DMS79 treated with DMSO at 0.1 percent for 48 hours (cell line): ENCODE measurements around the gene GP1BA.

ENCODE experiments used
- DNase-seq: peaks from one replicate; lab custom pipeline; 2025; lab: John Stamatoyannopoulos, UW

GP1BA gene

GRCh38 chr17:4931963-4932362, at the start of gene GP1BA:
TSS of gene GP1BA (plus strand) at chr17:4932277. CDS start at chr17:4932605, 328 bp downstream.
- DNase-seq = no peak

DNA sequence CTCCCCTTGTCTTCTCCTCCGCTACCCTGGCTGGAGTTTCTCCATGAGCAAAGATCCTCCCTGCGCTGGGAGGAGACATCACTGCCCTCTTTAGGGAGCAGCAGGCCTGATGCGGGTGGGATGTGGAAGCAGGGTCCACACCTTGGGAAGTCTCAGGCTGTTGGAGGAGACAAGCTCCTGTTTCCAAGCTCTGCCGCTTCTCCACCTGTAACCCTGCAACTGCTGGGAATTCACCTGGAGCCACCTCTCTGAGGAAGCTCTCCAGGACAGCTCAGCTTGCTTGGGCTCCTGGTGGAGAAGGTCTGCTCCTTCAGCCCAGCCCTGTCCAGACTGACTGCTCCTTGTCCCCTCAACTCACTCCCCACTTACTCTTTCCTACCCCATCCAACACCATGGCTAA, 47.6 kb upstream of the GP1BA start:
- DNase-seq = no peak

DNA sequence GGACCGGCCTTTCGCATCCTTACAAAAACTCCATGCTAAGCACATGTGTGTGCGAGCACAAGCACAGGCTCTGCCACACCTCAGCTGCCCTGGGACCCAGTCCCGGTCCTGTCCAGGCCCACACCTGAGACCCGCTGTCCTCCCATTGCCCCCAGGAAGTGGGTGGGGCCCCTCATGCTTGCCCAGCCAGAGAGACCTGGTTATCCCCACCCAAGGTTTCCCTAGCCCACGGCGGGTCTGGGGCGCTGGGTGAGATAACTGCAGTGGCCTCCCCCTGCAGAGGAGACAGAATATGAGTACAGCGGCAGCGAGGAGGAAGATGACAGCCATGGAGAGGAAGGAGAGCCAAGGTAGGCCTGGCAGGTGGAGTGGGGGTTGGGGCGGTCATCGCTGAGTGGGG, 45.2 kb upstream of the GP1BA start:
- no peak for DNase-seq

DNA sequence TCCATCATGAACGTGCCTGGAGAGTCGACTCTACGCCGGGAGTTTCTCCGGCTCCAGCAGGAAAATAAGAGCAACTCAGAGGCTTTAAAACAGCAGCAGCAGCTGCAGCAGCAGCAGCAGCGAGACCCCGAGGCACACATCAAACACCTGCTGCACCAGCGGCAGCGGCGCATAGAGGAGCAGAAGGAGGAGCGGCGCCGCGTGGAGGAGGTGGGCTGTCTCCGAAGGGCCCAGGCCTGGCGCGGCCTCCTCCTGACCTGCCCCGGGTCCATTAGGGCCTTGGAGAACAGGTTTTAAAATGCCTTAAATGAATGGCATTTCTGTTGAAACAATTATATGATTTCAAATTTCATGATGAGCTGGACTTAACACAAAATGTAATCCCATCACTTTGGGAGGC, 44.5 kb upstream of the GP1BA start:
- DNase-seq = no peak

GRCh38 chr17:4891411-4892410, 40.4 kb upstream of the GP1BA start:
- DNase-seq = no peak

DNA sequence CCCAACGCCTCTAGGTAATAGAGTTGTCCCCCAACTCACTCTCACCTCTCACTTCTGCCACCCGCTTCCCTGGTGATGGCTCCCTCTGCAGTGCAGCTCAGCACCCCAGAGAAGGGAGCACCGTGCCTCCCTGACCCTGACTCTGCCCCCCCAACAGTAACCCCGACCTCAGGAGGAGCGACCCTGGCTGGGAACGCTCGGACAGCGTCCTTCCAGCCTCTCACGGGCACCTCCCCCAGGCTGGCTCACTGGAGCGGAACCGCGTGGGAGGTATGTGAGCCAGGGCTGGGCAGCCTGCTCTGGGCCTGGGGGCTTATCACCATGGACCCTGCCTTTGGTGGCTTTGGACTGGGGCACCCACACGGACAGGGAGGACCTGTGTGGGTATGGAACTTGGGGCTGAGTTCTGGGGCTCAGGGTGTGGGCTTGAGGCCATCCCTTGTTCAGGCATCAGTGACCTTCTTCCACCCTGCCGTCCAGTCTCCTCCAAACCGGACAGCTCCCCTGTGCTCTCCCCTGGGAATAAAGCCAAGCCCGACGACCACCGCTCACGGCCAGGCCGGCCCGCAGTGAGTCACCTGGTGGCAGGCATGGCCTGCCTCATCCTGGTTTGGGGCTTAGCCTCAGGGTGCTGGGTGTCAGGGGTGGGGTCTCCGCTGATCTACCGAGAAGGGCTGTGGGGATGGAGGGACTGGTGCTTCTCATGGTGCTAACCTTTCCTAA, 39.4 kb upstream of the GP1BA start:
- DNase-seq = no peak

DNA sequence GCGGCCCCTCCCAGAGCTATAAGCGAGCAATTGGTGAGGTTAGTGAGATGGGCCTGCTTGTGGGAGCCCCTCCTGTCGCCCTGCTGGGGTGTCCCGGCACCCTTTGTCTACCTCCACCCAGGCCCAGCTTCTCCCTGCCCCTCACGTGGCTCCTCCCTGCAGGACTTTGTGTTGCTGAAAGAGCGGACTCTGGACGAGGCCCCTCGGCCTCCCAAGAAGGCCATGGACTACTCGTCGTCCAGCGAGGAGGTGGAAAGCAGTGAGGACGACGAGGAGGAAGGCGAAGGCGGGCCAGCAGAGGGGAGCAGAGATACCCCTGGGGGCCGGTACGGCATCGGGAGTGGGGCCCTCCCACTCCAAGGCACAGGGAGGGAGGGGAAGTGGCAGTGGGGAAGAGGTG, 38.8 kb upstream of the GP1BA start:
- DNase-seq = no peak

DNA sequence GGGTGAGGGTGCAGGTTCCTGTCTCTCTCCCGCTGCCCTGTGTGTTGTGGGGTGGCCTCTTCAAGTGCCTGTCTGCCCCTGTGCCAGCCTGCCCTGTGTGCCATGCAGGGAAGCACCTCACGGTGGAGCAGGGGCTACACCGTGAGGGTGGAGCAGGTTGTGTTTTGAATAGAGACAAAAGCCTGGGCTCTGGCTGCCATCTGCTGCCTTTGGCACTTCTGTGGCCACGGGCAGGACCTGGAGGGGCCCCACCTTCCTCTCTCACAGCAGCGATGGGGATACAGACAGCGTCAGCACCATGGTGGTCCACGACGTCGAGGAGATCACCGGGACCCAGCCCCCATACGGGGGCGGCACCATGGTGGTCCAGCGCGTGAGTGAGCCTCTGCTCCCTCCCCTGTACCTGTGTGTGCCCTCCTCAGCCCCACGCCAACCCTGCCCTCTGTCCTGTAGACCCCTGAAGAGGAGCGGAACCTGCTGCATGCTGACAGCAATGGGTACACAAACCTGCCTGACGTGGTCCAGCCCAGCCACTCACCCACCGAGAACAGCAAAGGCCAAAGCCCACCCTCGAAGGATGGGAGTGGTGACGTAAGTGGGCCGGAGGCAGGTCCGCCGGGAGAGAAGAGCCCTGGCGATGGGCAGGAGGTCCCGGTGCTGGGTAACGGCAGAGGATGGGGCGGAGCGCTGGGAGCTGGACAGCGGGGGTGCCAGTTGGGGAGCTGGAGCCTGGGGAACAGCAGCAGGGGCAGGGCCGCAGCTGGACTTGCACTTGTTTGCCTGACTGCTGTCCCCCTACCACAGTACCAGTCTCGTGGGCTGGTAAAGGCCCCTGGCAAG, 38.1 kb upstream of the GP1BA start:
- DNase-seq = no peak

DNA sequence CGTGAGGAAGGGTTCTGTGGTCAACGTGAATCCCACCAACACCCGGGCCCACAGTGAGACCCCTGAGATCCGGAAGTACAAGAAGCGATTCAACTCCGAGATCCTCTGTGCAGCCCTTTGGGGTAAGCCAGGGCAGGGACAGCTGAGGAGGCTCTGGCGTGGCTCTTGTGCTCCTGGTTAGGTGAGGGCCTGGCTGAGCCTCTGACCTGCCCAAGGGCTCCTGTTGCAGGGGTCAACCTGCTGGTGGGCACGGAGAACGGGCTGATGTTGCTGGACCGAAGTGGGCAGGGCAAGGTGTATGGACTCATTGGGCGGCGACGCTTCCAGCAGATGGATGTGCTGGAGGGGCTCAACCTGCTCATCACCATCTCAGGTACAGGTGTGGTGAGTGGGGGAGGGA, 37.0 kb upstream of the GP1BA start:
- no peak for DNase-seq

GRCh38 chr17:4895657-4896331, 36.3 kb upstream of the GP1BA start:
- DNase-seq = no peak

- DNase-seq = no peak
Measured at GRCh38 chr17:4896332-4897197, 35.5 kb upstream of the GP1BA start.

DNA sequence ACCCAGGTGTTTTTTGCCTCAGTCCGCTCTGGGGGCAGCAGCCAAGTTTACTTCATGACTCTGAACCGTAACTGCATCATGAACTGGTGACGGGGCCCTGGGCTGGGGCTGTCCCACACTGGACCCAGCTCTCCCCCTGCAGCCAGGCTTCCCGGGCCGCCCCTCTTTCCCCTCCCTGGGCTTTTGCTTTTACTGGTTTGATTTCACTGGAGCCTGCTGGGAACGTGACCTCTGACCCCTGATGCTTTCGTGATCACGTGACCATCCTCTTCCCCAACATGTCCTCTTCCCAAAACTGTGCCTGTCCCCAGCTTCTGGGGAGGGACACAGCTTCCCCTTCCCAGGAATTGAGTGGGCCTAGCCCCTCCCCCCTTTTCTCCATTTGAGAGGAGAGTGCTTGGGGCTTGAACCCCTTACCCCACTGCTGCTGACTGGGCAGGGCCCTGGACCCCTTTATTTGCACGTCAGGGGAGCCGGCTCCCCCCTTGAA, 34.8 kb upstream of the GP1BA start:
- no peak for DNase-seq

DNA sequence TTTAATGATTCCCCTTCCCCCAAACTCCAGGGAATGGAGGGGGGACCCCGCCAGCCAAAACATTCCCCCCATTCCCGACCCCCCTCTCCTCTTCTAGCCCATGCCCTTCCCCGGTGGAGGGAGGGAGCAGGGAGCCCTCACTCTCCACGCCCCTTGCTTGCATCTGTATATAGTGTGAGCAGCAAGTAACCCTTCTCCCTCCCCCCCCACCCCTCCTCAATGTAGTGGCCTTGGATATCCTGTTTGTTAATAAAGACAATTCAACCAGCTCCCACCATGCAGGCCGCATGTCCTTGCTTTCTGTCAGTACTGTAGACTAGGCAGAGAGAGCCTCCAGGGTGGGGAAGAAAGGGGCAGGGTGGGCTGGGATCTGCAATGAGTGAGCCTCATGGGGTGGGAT, 34.3 kb upstream of the GP1BA start:
- DNase-seq = no peak

GRCh38 chr17:4898351-4898750, 33.7 kb upstream of the GP1BA start:
- DNase-seq = no peak

DNA sequence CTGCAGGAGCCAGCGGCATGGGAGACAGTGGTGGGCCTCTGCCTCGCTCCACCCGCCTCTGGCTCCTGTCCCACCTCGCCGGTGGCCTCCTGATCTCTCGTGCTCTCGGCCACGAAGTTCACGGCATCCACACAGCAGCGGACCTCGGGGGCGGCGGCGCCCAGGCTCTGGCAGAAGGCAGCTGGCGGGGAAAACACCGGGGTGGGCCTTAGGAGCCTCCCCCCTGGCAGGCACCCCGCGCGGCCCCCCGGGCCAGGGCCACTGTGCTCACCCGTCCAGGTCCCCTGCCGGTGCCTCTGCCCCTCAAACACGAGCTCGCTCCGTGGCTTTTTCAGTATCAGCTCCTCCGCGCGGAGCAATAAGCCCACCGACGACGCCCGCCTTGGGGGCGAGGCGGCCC, 33.1 kb upstream of the GP1BA start:
- DNase-seq = no peak

GRCh38 chr17:4899341-4900230, 32.5 kb upstream of the GP1BA start, which contains the start of gene C17orf107:
TSS of gene C17orf107 (plus strand) at chr17:4899536. CDS start at chr17:4899763, 227 bp downstream.
- DNase-seq = no peak

GRCh38 chr17:4900231-4901107, 31.6 kb upstream of the GP1BA start:
- no peak for DNase-seq

- no peak for DNase-seq
Measured at GRCh38 chr17:4901108-4901647, 30.9 kb upstream of the GP1BA start.
